ENCODE results near the gene RHOBTB1.

The RHOBTB1 gene

DNA sequence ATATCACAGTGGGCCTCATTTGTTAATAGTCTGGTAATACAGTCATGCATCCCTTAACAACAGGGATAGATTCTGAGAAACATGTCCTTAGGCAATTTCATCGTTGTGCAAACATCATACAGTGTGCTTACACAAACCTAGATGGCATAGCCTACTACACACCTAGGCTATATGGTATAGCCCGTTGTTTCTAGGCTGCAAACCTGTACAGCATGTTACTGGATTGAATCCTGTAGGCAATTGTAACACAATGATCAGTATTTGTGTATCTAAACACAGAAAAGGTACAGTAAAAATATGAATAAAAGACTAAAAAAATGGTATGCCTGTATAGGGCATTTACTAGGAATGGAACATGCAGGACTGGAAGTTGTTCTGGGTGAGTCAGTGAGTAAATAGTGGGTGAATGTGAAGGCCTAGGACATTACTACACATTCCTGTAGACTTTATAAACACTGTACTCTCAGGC is 12.0 kb upstream of the RHOBTB1 start:
- TF ChIP-seq, protein P1, sequence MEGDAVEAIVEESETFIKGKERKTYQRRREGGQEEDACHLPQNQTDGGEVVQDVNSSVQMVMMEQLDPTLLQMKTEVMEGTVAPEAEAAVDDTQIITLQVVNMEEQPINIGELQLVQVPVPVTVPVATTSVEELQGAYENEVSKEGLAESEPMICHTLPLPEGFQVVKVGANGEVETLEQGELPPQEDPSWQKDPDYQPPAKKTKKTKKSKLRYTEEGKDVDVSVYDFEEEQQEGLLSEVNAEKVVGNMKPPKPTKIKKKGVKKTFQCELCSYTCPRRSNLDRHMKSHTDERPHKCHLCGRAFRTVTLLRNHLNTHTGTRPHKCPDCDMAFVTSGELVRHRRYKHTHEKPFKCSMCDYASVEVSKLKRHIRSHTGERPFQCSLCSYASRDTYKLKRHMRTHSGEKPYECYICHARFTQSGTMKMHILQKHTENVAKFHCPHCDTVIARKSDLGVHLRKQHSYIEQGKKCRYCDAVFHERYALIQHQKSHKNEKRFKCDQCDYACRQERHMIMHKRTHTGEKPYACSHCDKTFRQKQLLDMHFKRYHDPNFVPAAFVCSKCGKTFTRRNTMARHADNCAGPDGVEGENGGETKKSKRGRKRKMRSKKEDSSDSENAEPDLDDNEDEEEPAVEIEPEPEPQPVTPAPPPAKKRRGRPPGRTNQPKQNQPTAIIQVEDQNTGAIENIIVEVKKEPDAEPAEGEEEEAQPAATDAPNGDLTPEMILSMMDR (IDR thresholded peaks at IDR 0.05; ENCODE audit: low read depth, low read length), result no peak
- TF ChIP-seq EZH2phosphoT487 (IDR thresholded peaks at IDR 0.05; ENCODE audit: low read depth), result no peak
- H3K79me2 ChIP-seq (ENCODE audit: low read length), result no peaks in the 10 kb centered on the region
- no peak overlapping the region for H3K4me3 ChIP-seq (ENCODE audit: low read length)
- no peaks in the 10 kb centered on the region for H3K36me3 ChIP-seq (replicated peaks; ENCODE audit: low read depth, low read length)
- no peak overlapping the region for H3K4me2 ChIP-seq (ENCODE audit: low read length)
- no peaks in the 10 kb centered on the region for H3K9me3 ChIP-seq (ENCODE audit: insufficient read depth, low read length)
- H2AFZ ChIP-seq (ENCODE audit: low read depth, low read length), result no peak overlapping the region
- no peaks in the 10 kb centered on the region for H4K20me1 ChIP-seq (ENCODE audit: insufficient read depth, low read length)
- H3K27ac ChIP-seq (ENCODE audit: low read length), result no peak overlapping the region
- H3K27me3 ChIP-seq (ENCODE audit: low read depth, low read length), result no peaks in the 10 kb centered on the region
- peaks cover 3% of the 10 kb centered on the region; the same call in 1 of the 2 replicates for H3K4me1 ChIP-seq (ENCODE audit: low read length)
- no peak overlapping the region for H3K9ac ChIP-seq (ENCODE audit: low read length)

DNA sequence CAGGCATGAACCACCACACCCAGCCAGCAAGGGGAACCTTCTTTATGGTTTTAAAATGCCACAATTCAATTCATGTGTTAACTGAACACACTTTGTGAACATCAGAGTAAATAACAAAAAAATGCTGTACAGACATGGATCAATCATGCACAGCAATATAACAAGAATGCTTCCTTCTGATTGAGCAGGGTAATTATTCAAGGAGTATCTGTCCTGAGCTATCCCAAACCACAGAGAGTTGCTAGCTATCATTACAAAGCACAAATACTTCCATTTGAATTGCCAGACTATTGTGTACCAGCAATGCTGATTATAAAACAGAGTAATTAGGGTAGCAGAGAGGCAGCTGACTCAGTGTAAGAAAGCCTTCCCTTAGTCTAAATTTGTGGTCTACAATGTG is 11.3 kb upstream of the RHOBTB1 start:
- Histone ChIP-seq H3K4me1 (ENCODE audit: low read length) (no peaks in the 10 kb centered on the region), H3K36me3 (replicated peaks; ENCODE audit: low read depth, low read length) (no peaks in the 10 kb centered on the region), H4K20me1 (ENCODE audit: insufficient read depth, low read length) (no peaks in the 10 kb centered on the region), H3K27me3 (ENCODE audit: low read depth, low read length) (no peaks in the 10 kb centered on the region), H3K79me2 (ENCODE audit: low read length) (no peaks in the 10 kb centered on the region), H3K4me2 (ENCODE audit: low read length) (no peak overlapping the region), H3K4me3 (ENCODE audit: low read length) (no peak overlapping the region), H3K9ac (ENCODE audit: low read length) (no peak overlapping the region), H3K9me3 (ENCODE audit: insufficient read depth, low read length) (no peaks in the 10 kb centered on the region), H3K27ac (ENCODE audit: low read length) (no peak overlapping the region), H2AFZ (ENCODE audit: low read depth, low read length) (no peak overlapping the region)
- no peak for TF ChIP-seq EZH2phosphoT487 (IDR thresholded peaks at IDR 0.05; ENCODE audit: low read depth)
- TF ChIP-seq, protein P1 (IDR thresholded peaks at IDR 0.05; ENCODE audit: low read depth, low read length), result no peak

DNA sequence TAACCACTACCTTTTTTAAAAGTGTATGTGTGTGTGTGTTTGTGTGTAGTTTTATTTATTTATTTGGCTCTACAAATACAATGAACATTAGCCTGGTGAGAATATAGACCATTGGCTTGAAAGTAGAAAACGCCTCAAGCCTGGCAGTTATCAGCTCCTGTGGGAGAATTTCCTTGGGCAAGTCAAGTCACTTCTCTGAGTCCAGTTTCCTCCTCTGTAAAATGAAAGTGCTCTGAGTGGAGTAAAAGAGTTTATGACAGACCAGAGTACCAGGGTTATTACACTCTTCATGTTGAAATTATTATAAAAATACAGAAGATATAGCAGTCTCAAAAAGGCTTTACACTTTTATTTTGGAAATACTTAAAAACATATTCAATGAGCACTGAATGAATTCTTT is 10.1 kb upstream of the RHOBTB1 start:
- TF ChIP-seq, protein P1 (IDR thresholded peaks at IDR 0.05; ENCODE audit: low read depth, low read length), result no peak
- no peak for TF ChIP-seq EZH2phosphoT487 (IDR thresholded peaks at IDR 0.05; ENCODE audit: low read depth)
- Histone ChIP-seq H3K9ac (ENCODE audit: low read length) (no peak overlapping the region), H3K79me2 (ENCODE audit: low read length) (no peaks in the 10 kb centered on the region), H3K9me3 (ENCODE audit: insufficient read depth, low read length) (no peaks in the 10 kb centered on the region), H4K20me1 (ENCODE audit: insufficient read depth, low read length) (no peaks in the 10 kb centered on the region), H2AFZ (ENCODE audit: low read depth, low read length) (no peak overlapping the region), H3K27ac (ENCODE audit: low read length) (no peak overlapping the region), H3K4me1 (ENCODE audit: low read length) (no peaks in the 10 kb centered on the region), H3K36me3 (replicated peaks; ENCODE audit: low read depth, low read length) (no peaks in the 10 kb centered on the region), H3K4me3 (ENCODE audit: low read length) (no peak overlapping the region), H3K4me2 (ENCODE audit: low read length) (no peak overlapping the region), H3K27me3 (ENCODE audit: low read depth, low read length) (no peaks in the 10 kb centered on the region)

DNA sequence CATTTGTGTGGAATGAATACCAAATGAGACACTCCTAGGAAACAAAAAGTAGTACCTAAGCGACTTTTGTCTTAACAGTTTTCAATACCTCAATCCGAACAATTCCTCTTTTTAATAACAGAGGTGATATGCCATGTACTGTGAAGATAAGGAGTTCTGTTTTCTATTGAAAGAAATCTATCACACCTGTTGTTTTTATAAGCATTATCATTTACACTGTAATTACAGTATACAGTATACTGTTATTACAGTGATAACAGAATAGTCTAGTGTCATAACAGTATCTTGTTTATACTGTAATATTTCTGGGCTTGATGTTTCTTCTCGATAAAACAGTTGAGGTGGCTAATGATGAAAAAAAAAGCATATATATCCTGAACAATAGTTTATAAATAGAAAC is 9.4 kb upstream of the RHOBTB1 start:
- H3K27me3 ChIP-seq (ENCODE audit: low read depth, low read length), result no peaks in the 10 kb centered on the region
- no peaks in the 10 kb centered on the region for H3K4me1 ChIP-seq (ENCODE audit: low read length)
- H3K9ac ChIP-seq (ENCODE audit: low read length), result no peak overlapping the region
- H3K4me2 ChIP-seq (ENCODE audit: low read length), result no peak overlapping the region
- H3K36me3 ChIP-seq (replicated peaks; ENCODE audit: low read depth, low read length), result no peaks in the 10 kb centered on the region
- H3K27ac ChIP-seq (ENCODE audit: low read length), result no peak overlapping the region
- no peaks in the 10 kb centered on the region for H3K79me2 ChIP-seq (ENCODE audit: low read length)
- TF ChIP-seq, protein P1 (IDR thresholded peaks at IDR 0.05; ENCODE audit: low read depth, low read length), result no peak
- TF ChIP-seq EZH2phosphoT487 (IDR thresholded peaks at IDR 0.05; ENCODE audit: low read depth), result no peak
- H3K4me3 ChIP-seq (ENCODE audit: low read length), result no peak overlapping the region
- no peaks in the 10 kb centered on the region for H3K9me3 ChIP-seq (ENCODE audit: insufficient read depth, low read length)
- no peak overlapping the region for H2AFZ ChIP-seq (ENCODE audit: low read depth, low read length)
- no peaks in the 10 kb centered on the region for H4K20me1 ChIP-seq (ENCODE audit: insufficient read depth, low read length)
